ENCODE data around the gene LRBA.

Gene LRBA

DNA sequence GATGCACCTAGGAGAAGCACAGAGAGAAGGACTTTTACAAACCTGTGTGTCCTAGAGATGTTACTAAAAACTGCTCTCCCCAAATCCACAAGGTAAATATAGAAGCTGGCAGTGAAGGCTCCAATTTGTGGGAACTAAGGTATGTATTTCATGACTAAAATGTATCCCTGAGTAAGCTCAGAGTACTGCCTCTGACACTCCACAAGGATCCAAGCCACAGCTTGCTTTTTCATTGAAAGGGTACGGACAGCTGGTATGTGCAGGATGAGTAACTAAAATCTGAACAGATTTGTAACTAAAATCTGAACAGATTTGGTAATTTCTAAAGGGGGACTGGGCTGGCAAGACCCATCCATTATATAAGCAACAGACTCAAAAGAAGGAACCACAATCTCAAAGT, 749.3 kb downstream of the LRBA start:
- DNase-seq (ENCODE audit: low spot score), result no peak

DNA sequence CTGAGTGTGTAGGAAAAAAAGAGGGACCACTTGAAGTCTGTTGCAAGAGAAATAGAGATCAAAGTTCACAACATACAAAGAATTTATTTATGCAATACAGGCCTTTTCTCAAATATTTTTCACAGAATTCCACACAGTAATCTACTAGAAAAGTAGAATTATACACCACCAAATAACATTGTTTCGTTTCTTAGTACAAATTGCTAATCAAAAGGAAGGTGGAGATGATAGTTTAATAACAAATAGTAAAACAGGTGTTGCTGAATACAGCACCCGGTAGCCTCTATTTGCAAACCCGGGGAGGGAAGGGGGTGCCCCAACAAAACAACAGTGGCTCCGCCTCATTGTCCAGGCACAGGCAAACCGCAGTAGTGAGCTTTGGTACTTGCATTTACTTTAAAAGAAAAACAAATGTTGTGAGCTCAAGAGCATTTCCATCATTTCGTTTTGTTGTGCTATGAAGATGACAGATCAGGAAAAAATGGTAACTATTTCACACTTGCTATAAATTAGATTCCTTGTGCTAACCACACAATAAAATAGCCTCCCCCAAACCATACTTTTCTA, 750.4 kb downstream of the LRBA start:
- no peak for DNase-seq (ENCODE audit: low spot score)

DNA sequence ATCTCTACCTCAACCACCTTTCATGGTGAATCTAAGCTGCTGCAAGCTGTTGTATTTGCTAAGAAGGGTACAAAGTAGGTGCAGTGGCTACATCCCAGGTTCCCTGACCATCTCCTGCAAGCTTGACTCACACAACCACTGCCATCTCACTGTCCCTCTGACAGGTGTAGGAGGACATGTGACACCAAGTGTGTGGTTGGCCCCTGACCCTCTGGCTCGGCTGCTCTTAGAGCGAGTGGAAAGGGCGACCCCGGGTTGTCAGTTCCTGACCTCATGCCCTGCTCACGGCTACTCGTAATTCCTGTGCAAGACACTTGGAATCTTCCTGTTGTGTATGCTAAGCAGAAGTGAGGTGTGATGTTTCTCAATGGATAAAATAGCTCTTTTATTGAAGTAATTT, 752.5 kb downstream of the LRBA start:
- no peak for DNase-seq (ENCODE audit: low spot score)

DNA sequence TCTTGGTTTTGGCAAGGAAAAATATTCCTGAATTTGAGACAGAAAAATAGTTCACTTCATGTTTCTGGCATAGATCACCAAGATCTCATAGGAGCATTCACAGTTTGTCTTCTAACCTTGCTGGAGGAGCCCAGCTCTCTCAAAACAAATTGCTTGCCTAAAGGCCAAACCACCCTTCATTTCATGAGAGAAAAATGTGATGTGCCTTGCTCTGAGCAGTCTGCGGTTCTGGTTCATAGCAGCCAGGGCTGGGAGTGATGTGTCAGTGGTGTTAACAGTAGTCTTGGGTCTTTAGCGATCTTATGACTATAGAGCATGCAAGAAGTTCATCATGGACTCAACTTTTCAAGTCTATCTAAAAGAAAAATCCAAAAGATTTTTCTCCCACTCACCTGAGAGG, 753.5 kb downstream of the LRBA start:
- no peak for DNase-seq (ENCODE audit: low spot score)

DNA sequence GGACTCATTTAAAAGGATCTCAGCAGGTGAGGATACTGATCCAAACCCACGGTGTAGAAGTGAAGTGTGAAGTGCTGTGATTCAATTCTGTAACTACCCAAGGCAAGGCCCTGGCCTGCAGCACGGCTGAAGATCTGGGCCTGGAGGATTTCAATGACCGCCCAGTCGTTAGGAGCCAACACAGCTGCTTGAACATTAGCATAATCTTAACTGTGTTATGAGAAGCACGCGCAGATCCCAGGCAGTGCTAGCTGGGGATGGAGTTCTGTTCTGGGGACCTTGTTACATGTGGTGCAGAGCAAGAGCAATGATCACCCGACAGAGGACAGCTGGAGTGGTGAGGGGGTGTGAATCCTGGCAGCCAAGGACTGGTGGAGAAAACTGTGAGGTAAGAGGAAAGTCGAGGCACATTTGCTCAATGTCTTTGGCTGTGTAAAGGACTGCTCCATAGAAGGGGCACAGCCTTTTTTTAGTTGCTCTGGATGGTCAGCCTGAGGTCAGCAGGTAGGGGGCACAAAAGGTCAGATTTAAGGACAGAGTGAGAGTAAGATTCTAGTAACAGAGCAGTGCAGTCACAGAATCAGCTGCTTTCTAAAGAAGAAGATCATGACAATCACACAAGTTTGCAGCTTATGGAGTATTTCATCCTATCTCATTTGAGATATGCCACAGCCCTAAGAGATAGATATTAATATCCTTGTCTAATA, 755.1 kb downstream of the LRBA start:
- DNase-seq (ENCODE audit: low spot score), result no peak

DNA sequence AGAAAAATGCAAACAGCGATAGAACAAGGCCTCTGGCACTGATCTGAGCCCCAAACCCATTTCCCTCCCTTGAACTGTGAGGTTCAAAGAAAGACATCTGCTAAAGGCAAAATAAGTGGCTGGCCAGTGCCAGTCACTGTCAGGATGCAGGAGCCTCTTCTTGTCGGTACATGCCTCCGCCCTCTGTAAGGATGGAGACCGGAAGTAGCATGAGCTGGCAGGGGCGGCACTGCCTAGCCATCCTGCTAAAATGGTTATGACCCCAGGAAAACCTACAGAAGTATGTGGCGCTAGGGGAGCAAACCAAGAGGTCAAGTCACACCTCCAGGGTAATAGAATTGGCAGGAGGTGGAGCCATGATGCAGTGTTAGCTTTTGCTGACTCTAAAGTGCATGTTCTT, 756.5 kb downstream of the LRBA start:
- no peak for DNase-seq (ENCODE audit: low spot score)

DNA sequence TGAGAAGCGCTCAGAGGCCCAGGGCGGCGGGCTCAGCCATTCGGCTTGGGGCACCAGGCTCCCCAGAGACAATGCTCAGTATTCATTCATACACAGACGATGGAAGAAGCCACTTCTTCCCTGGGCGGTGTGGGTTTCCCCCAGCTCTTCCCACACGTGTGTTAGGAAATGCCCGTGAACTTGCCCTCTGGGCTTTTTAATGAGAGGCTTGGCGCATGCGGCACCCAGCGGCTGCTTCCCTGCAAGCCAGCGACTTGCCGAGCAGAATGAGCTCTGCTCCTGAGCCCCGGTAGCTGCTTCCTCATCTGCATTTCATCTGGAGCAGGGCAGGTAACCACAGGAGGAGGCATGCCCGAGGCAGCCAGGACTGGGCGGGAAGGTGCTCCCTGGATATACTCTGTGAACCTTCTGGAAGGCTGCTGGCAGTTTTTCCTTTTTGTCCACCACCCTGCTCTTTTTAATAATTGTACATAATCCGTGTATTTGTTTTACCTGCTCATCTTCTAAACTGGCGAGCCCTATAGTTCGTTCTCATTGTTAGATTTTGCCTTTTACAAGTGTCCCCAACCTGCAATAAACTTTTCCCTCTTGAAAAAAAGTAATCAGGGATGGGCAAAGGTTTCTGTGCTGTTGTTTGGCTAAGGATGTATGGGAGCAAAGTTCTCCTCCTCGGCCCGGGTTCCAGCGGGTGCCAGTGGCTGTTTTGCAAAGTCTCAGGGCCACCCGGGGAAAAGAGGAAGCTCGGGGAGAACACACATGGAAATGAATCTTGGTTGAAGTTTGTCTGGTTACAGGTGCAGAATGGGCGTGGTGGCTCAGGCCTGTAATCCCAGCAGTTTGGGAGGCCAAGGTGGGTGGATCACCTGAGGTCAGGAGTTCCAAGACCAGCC, 758.0 kb downstream of the LRBA start:
- DNase-seq (ENCODE audit: low spot score), result no peak

DNA sequence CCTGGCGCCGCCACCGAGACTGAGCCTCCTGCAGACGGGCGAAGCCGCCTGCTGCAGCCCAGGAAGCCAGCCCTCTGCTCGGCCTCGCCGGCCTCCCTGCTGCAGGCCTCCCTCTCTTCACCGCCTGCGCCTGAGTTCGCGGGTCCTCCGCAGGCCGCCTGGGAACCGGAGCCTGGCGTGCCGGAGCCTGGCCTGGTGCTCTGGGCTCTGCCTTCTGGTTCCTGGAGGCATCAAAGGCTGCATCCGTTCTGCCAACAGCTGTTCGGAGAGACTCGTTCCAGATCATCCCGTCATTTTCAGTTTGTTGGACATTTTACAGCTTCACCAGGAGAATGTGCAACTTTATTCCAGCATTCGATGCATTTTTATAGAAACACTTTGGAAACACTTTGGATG, 758.9 kb downstream of the LRBA start:
- no peak for DNase-seq (ENCODE audit: low spot score)

DNA sequence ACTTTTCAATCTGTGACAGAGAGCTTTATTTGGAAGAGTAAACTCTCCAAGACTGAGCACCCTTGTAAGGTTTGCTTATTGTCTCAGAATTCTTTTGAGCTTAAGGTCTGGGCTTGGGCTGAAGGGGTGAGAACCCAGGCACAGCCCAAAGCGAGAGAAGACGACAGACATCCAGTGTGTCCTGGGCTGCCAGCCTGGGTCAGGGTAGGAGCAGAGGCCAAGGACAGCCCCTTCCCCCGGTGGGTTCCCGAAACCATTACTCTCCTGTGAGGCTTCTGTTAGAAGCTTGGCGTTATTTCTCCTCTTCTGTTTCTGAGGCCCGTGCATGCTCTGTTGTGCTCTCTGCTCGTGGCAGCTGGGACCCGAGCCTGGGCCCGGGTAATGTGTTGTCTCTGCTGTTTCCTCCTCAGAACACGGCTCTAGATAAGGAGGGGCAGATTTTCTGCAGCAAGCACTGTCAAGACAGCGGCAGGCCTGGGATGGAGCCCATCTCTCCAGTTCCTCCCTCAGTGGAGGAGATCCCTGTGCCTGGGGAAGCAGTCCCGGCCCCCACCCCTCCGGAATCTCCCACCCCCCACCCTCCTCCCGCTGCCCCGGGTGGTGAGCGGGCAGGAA, 759.4 kb downstream of the LRBA start:
- DNase-seq (ENCODE audit: low spot score), result no peak

DNA sequence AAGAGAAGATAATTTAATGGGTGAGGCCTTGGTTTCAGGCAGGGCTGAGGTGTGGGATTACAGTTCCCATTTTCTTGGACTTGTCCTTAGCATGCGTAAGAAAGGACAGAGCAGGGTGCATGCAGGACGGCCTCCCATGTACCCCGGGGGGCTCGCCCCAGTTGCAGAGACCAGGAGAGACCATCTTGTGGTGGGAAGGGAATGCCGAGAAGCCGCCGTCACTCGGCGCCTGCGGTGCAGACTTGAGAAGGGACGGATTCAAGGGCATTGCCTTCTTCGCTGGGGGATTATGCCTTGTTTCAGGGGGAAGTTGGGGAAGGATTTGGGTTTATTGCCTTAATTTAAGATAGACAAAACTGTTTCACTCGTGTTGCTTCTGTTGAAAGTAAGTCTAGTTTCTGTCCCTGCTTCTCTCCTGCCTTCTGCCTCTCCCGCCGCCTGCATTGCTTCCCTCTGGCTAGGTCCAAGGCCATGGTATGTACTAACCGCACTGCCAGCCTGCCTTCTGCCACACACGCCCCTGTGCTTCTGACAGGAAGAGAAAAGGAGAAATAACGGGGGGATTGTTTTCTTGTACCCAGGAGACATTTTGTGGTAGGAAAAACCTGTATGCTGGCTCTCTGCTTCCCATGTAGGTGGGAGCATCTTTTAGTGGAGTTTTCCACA, 761.0 kb downstream of the LRBA start:
- DNase-seq (ENCODE audit: low spot score), result no peak

DNA sequence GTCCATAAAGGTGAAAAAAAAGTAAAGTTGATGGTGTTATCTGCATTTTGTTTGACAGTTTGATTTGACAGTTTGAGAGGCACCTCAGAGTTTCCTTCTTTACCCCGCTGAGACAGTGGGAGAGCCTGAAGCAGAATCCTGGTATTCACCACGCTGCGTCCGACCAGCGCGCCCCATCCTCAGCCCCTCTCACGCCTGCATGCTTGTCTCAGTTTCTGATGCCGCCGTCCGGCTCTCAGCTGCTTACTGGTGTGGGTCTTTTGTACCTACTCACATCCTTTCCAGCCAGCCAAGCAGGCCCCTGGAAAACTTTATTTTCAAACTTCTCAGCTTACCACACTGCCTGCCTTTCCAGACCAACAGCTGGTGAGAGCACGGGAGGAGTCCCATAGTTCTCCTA, 761.7 kb downstream of the LRBA start:
- no peak for DNase-seq (ENCODE audit: low spot score)

DNA sequence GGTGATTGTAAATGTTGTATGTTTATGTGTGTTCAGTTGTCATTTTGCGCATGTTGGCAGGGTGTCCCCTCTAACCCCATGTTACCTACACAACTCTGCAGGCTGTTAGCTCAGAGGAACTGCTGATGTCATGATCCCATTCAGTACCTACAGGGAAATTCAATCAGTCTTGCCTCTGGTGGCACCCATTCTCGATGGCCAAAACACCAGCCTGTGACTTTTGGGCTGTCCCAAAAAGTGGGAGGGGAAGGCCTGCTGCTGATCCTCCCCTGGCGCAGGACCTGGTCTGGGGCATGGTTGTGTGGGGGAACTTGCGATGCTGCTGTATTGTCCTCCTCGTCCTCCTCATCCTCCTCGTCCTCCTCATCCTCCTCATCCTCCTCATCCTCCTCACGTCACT, 762.3 kb downstream of the LRBA start:
- DNase-seq (ENCODE audit: low spot score), result no peak

DNA sequence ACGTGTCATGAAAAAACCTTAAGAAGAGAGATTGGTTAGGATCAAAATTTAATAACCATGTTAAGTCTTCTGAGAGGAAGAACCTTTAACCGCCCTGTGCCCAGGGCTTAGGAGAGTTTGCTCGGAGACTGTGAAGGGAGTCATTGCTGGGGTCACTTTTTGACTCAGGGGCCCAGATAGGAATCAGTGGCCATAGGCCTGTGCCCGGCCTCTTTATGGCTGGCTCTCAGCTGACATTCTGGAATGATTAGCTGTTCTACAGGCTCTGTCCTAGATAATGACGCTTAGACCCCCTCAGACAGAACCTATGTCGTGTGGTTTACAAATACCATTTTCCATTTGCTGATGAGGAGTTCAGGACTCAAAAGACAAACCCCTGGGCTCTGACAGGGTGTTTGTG, 762.8 kb downstream of the LRBA start:
- no peak for DNase-seq (ENCODE audit: low spot score)

DNA sequence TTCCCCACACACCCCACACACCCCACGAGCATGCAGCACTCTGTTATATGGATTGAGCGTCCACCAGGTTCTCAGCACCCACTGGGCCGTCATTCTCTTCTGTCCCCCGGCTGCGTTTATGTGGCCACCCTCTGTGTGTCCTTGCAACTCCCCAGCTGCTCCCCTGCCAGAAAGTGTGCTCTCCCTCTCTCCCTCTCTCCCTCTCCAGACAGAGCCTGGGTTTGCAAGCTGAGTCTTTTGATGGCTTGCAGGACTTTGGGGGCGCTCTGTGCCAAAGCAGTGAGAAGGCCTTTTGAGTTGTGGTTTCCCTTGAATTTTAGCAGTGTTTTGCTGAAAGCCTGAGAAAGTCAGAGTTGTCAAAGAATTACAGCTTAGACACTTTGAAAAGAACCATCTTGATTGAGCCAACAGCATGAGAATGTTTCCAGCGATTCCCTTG, 763.3 kb downstream of the LRBA start:
- DNase-seq (ENCODE audit: low spot score), result no peak

DNA sequence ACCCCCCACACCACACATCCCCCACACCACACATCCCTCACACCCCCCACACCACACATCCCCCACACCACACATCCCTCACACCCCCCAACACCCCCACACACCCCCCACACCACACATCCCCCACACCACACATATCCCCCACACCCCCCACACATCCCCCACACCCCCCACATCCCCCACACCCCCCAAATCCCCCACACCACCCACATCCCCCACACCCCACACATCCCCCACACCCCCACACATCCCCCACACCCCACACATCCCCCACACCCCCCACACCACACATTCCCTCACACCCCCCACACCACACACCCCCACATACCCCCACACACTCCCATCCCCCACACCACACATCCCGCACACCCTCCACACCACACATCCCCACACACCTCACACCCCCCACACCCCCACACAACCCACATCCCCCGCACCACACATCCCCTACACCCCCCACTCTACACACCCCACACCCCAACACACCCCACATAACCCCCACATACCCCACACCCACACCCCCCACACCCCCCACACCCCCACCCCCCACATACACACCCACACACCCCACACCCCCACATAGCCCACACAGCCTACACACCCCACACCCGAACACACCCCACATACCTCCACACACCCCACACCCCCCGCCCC, 764.0 kb downstream of the LRBA start:
- no peak for DNase-seq (ENCODE audit: low spot score)

DNA sequence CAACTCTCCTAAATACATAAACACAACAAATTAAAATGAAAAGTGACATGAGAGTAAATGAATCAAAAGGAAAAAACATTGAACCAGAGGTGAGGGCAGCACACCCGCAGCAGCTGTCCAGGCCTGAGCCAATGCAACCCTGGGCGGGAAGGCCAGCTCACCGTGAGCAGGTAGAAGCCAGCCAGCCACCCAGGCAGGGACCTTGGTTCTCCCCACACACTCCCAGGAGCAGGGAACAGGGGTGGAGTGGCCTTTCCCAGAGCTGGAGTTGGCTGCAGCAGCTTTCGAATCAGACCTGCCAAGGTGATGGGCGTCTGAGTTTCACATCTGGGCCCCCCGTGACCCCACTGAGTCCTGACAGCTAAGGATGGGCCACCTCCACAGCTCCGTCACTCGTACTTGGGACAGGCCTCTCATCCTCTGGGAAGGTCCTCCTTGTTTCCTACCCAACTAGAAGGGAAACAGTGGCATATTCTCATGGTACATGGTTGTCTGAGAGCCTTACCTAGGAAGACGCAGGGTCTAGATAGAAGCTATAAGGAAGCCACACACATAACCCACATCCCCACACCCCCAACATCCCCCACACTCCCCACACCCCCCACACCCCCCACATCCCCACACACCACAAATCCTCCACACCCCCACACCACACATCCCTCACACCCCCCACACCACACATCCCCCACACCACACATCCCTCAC, 764.6 kb downstream of the LRBA start:
- DNase-seq (ENCODE audit: low spot score), result no peak

DNA sequence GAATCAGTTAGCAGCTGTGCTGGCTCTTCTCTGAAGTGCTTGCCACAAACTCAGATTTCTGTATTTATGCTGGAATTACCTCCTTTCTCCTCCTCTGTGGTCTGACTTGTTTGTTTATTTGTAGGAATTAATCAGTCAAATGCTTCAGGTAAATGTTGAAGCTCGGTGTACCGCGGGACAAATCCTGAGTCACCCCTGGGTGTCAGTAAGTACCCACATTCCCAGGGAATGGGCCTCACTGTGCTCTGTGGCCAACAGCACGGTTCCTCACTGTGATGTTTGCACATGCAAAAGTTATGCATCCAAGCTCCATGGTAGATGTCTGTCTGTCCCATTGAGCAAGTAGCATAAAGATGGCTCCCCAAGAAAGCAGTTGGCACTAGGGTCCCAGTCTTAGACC, 766.9 kb downstream of the LRBA start:
- DNase-seq (ENCODE audit: low spot score), result no peak

DNA sequence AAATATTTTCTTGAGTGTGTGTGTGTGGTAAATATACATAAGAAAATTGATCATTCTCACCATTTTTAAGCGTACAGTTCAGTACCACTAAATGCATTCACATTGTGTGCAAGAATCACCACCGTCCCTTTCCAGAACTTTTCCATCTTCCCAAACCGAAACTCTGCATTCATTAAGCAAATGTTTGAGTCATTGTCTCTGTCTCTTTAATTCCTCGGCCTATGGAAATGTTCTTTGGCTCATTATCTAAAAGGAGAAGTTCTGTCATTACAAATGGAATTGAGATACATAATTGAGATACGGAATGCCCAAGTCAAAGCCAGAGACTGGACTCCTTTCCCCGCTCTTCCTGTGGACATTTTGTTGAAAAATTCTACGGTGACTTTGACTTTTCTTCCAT, 767.9 kb downstream of the LRBA start:
- DNase-seq (ENCODE audit: low spot score), result no peak

DNA sequence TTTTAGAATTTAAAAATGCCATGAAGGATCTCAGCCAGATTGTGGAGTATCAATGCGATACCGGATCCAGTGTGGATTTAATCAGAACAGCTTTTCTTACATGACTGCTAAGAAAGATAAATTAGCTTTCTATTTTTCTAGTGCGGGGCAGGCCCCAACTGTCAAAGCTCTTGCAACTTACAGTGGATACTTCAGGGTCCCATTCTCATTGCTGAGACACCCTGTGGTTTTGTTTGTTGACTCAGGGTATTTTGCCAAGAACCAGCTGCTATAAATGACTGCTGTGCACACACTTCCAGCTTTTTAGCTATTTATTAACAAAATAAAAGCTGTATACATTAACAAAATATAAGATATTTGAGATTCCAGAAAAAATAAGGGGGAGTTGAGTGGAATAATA, 770.5 kb downstream of the LRBA start:
- no peak for DNase-seq (ENCODE audit: low spot score)

DNA sequence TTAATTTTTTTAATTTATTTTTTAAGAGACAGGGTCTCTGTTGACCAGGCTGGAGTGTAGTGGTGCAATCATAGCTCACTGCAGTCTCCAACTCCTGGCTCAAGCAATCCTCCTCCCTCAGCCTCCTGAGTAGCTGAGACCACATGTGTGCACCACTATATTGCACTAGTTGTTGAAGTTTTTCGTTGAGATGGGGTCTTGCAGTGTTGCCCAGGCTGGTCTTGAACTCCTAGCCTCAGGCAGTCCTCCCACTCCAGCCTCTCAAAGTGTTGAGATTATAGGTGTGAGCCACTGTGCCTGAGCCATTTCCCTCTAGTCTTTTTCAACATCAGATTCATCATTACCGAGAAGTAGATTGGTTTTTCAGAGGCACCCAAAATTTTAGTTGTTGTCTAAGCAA, 771.2 kb downstream of the LRBA start:
- DNase-seq (ENCODE audit: low spot score), result no peak

DNA sequence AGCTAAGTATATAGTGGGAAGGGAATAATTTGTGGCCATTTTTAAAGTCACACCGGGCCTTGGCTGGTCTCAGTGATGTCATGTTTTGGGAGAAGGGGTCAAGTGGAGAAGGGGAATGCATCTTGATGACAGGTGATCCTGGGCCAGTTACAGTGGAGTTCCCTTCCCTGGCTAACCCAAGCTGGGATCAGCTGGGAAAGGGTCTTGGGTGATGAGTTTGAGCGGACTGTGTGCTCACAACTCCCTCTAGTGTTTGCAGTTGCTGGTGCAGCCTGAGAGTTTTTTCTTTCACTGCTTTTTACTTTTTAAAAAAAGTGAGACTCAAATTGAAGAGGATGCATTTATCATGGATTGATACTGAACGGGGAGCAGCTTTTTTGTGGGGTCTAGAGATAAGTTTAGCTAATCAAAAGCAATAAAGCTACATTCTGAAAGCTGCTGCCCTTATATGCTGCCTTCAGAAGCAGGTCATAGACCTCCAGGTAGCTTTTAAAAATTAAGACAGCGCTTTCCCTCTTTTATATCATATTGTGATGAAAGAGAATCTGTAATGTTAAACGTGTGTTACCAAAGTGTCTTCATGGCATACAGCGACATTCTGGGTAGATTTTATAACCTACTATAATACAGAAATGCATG, 772.1 kb downstream of the LRBA start:
- peak; percentile 56 for DNase-seq (ENCODE audit: low spot score)

Measured in NAMALWA (cell line).